ENCODE data around the gene RTN4RL2. TPM values are rescaled to one million over a fixed set of nuclear protein-coding genes. Genes with fewer than 3 reads are reported as not detected.

RTN4RL2 gene
- total RNA-seq, 1 donor from 2014 or later, result 2.0 TPM

GRCh38 chr11:57512646-57513451 is 52.5 kb downstream of the RTN4RL2 start:
- Histone ChIP-seq H3K4me1 (peaks cover 24% of the 10 kb centered on the region), H3K27ac (peak overlapping the region; percentile 57), H3K27me3 (no peaks in the 10 kb centered on the region), H3K9me3 (no peaks in the 10 kb centered on the region), H3K4me3 (no peak overlapping the region), H3K36me3 (no peaks in the 10 kb centered on the region)
- no peak for DNase-seq (ENCODE audit: extremely low spot score in 2 of 2)
- TF ChIP-seq POLR2AphosphoS5 (IDR thresholded peaks at IDR 0.05; ENCODE audit: insufficient read depth in 1 of 2, low read depth in 1 of 2) (no peak), CTCF (IDR thresholded peaks at IDR 0.05) (no peak), POLR2A (IDR thresholded peaks at IDR 0.05) (no peak)
- intact Hi-C loops (cut with DNase I), result no loop called here

- Histone ChIP-seq H3K4me3 (peak overlapping the region in 1 of 2 donors; percentile 85), H3K4me1 (peaks cover 24% of the 10 kb centered on the region), H3K27ac (peak overlapping the region; percentile 57), H3K27me3 (no peaks in the 10 kb centered on the region), H3K36me3 (no peaks in the 10 kb centered on the region), H3K9me3 (no peaks in the 10 kb centered on the region)
- DNase-seq (ENCODE audit: extremely low spot score in 2 of 2), result no peak
- TF ChIP-seq POLR2A (IDR thresholded peaks at IDR 0.05) (no peak), CTCF (IDR thresholded peaks at IDR 0.05) (no peak), POLR2AphosphoS5 (IDR thresholded peaks at IDR 0.05; ENCODE audit: insufficient read depth in 1 of 2, low read depth in 1 of 2) (no peak)
- intact Hi-C loops (cut with DNase I), result no loop called here
These were observed 53.1 kb downstream of the RTN4RL2 start for GRCh38 chr11:57513452-57513795.

GRCh38 chr11:57513911-57514537 is 53.7 kb downstream of the RTN4RL2 start:
- TF ChIP-seq POLR2AphosphoS5 (IDR thresholded peaks at IDR 0.05; ENCODE audit: insufficient read depth in 1 of 2, low read depth in 1 of 2) (no peak), POLR2A (IDR thresholded peaks at IDR 0.05) (no peak), CTCF (IDR thresholded peaks at IDR 0.05) (no peak)
- intact Hi-C loops (cut with DNase I), result no loop called here
- Histone ChIP-seq H3K4me3 (peak overlapping the region; percentile 75 to 85), H3K4me1 (peaks cover 24% of the 10 kb centered on the region), H3K9me3 (no peaks in the 10 kb centered on the region), H3K27ac (peak overlapping the region; percentile 57), H3K27me3 (no peaks in the 10 kb centered on the region), H3K36me3 (no peaks in the 10 kb centered on the region)
- DNase-seq (ENCODE audit: extremely low spot score in 2 of 2), result no peak

- H3K27me3 ChIP-seq, result no peaks in the 10 kb centered on the region
- peaks cover 24% of the 10 kb centered on the region for H3K4me1 ChIP-seq
- H3K36me3 ChIP-seq, result no peaks in the 10 kb centered on the region
- no peaks in the 10 kb centered on the region for H3K9me3 ChIP-seq
- H3K27ac ChIP-seq, result peak overlapping the region; percentile 57
- DNase-seq (ENCODE audit: extremely low spot score in 2 of 2), result no peak
- peak overlapping the region; percentile 75 to 85 for H3K4me3 ChIP-seq
- intact Hi-C loops (cut with DNase I), result no loop called here
- TF ChIP-seq CTCF (IDR thresholded peaks at IDR 0.05) (no peak), POLR2A (IDR thresholded peaks at IDR 0.05) (no peak), POLR2AphosphoS5 (IDR thresholded peaks at IDR 0.05; ENCODE audit: insufficient read depth in 1 of 2, low read depth in 1 of 2) (no peak)
These were observed 54.4 kb downstream of the RTN4RL2 start for GRCh38 chr11:57514538-57515331.
